ENCODE measurements around the gene TMEM179. TPM values are rescaled to one million over a fixed set of nuclear protein-coding genes. Genes with fewer than 3 reads are reported as not detected.

The TMEM179 gene
- total RNA-seq, 1 experiment from 2014 or later, result 3.4 TPM

- in situ Hi-C loops (cut with HindIII; ENCODE audit: low pct_unique_long_range_greater_than_20kb, low sequenced_read_pairs), result no loop called here
- intact Hi-C loops (cut with micrococcal nuclease; ENCODE audit: unreplicated experiment), result no loop called here
- POLR2A ChIA-PET, result no interaction called here
- no peak for ATAC-seq
- no peak overlapping the region for H3K4me3 ChIP-seq (ENCODE audit: low read depth in 2 of 2, low read length in 2 of 2)
- no peak for DNase-seq (ENCODE audit: low read depth, low spot score)
- TF ChIP-seq CTCF (IDR thresholded peaks at IDR 0.05) (no peak), REST (IDR thresholded peaks at IDR 0.05; ENCODE audit: insufficient read depth in 1 of 2, low read depth in 2 of 2, low read length in 1 of 2) (no peak), POLR2AphosphoS5 (IDR thresholded peaks at IDR 0.05; ENCODE audit: low read depth, low read length) (no peak), TCF7L2 (IDR thresholded peaks at IDR 0.05; ENCODE audit: low read depth, low read length) (no peak), SIN3A (IDR thresholded peaks at IDR 0.05; ENCODE audit: borderline replicate concordance, insufficient read depth, low read depth, low read length) (no peak)
- no TSS peak for BruUV-seq (replicated peaks)
- H3K9me3 ChIP-seq (ENCODE audit: control insufficient read depth, insufficient read depth, low read depth, low read length), result no peaks in the 10 kb centered on the region
- no peak overlapping the region for H3K27ac ChIP-seq (ENCODE audit: low read length)
- CTCF ChIA-PET, result no interaction called here
- H3K36me3 ChIP-seq (ENCODE audit: control insufficient read depth, insufficient read depth, low read length), result no peaks in the 10 kb centered on the region
- no peaks in the 10 kb centered on the region; the same call in 1 of the 2 replicates for H3K27me3 ChIP-seq (ENCODE audit: control insufficient read depth, insufficient read depth, low read length)
- no peaks in the 10 kb centered on the region for H3K4me1 ChIP-seq (ENCODE audit: control insufficient read depth, insufficient read depth, low read length)
Observed at GRCh38 chr14:104547998-104548700, 56.4 kb downstream of the TMEM179 start.

GRCh38 chr14:104547310-104547997 lies 57.1 kb downstream of the TMEM179 start:
- ChIA-PET CTCF (no interaction called here), POLR2A (no interaction called here)
- Histone ChIP-seq H3K36me3 (ENCODE audit: control insufficient read depth, insufficient read depth, low read length) (no peaks in the 10 kb centered on the region), H3K27ac (ENCODE audit: low read length) (no peak overlapping the region), H3K4me1 (ENCODE audit: control insufficient read depth, insufficient read depth, low read length) (no peaks in the 10 kb centered on the region), H3K4me3 (ENCODE audit: low read depth in 2 of 2, low read length in 2 of 2) (no peak overlapping the region), H3K9me3 (ENCODE audit: control insufficient read depth, insufficient read depth, low read depth, low read length) (no peaks in the 10 kb centered on the region), H3K27me3 (ENCODE audit: control insufficient read depth, insufficient read depth, low read length) (peaks cover 1% of the 10 kb centered on the region; the same call in 1 of the 2 replicates)
- TF ChIP-seq CTCF (IDR thresholded peaks at IDR 0.05) (no peak), POLR2AphosphoS5 (IDR thresholded peaks at IDR 0.05; ENCODE audit: low read depth, low read length) (no peak), REST (IDR thresholded peaks at IDR 0.05; ENCODE audit: insufficient read depth in 1 of 2, low read depth in 2 of 2, low read length in 1 of 2) (no peak), TCF7L2 (IDR thresholded peaks at IDR 0.05; ENCODE audit: low read depth, low read length) (no peak), SIN3A (IDR thresholded peaks at IDR 0.05; ENCODE audit: borderline replicate concordance, insufficient read depth, low read depth, low read length) (no peak)
- no TSS peak for BruUV-seq (replicated peaks)
- in situ Hi-C loops (cut with HindIII; ENCODE audit: low pct_unique_long_range_greater_than_20kb, low sequenced_read_pairs), result no loop called here
- intact Hi-C loops (cut with micrococcal nuclease; ENCODE audit: unreplicated experiment), result no loop called here
- ATAC-seq (0 out of 2 replicates have a peak, but pooled peaks have one; percentile 11), DNase-seq (ENCODE audit: low read depth, low spot score) (no peak)
